Loucy (cell line): ENCODE data around the gene DNAJC28.

Experiments
- H2AFZ ChIP-seq: fragments of 200-600 bp; sonication (generic); 2 replicates; pipeline ENCODE4 v1.6.0; 2016; ENCODE audit warnings: antibody characterized with exemption, mild to moderate bottlenecking, low read length, moderate library complexity
- H3F3A ChIP-seq: fragments of 200-600 bp; 2 replicates; pipeline ENCODE4 v1.6.0; 2016; ENCODE audit warnings: antibody characterized with exemption, low read depth, mild to moderate bottlenecking
- H3K27me3 ChIP-seq: fragments of 200-600 bp; sonication (generic); 2 replicates; pipeline ENCODE4 v1.6.1; 2014; ENCODE audit warnings: low read length, mild to moderate bottlenecking; ENCODE audit not compliant: insufficient read depth, poor library complexity, severe bottlenecking
- H3K36me3 ChIP-seq: fragments of 200-600 bp; sonication (generic); 2 replicates; pipeline ENCODE4 v1.6.1; 2016; ENCODE audit warnings: low read length; ENCODE audit not compliant: insufficient read depth
- H3K4me1 ChIP-seq: fragments of 200-600 bp; sonication (generic); 2 replicates; pipeline ENCODE4 v1.5.1; 2014; ENCODE audit warnings: low read length, mild to moderate bottlenecking; ENCODE audit not compliant: insufficient read depth, poor library complexity, severe bottlenecking
- H3K4me2 ChIP-seq: fragments of 200-600 bp; sonication (generic); 2 replicates; pipeline ENCODE4 v1.6.0; 2014; ENCODE audit warnings: antibody characterized with exemption, low read length, low read depth, mild to moderate bottlenecking; ENCODE audit not compliant: poor library complexity, severe bottlenecking
- H3K4me3 ChIP-seq: fragments of 200-600 bp; sonication (generic); 2 replicates; pipeline ENCODE4 v1.5.1; 2014; ENCODE audit warnings: low read length, mild to moderate bottlenecking, mixed read lengths; ENCODE audit not compliant: poor library complexity, severe bottlenecking
- H3K79me2 ChIP-seq: fragments of 200-600 bp; sonication (generic); 2 replicates; pipeline ENCODE4 v1.6.1; 2014; ENCODE audit warnings: low read length; ENCODE audit not compliant: insufficient read depth
- H3K9ac ChIP-seq: fragments of 200-600 bp; sonication (generic); 2 replicates; pipeline ENCODE4 v1.6.0; 2014; ENCODE audit warnings: mild to moderate bottlenecking, low read depth, low read length, moderate library complexity; ENCODE audit not compliant: poor library complexity, severe bottlenecking
- H3K9me2 ChIP-seq: fragments of 200-600 bp; sonication (generic); replicated peaks from 2 replicates; pipeline ENCODE4 v1.6.1; 2016; ENCODE audit warnings: low read depth, low read length, mixed read lengths
- H3K9me3 ChIP-seq: fragments of 200-600 bp; sonication (generic); 2 replicates; pipeline ENCODE4 v1.6.1; 2014; ENCODE audit warnings: mild to moderate bottlenecking, antibody characterized with exemption, low read length, low read depth; ENCODE audit not compliant: insufficient read depth
- H4K20me1 ChIP-seq: fragments of 200-600 bp; sonication (generic); 2 replicates; pipeline ENCODE4 v1.6.0; 2014; ENCODE audit warnings: antibody characterized with exemption, low read length, mild to moderate bottlenecking; ENCODE audit not compliant: insufficient read depth, poor library complexity, severe bottlenecking
- CTCF ChIP-seq: fragments of 200-600 bp; sonication (generic); conservative IDR thresholded peaks from 2 replicates; pipeline ENCODE4 v1.5.1; 2014; ENCODE audit warnings: mild to moderate bottlenecking, antibody characterized with exemption, low read length
- EZH2phosphoT487 ChIP-seq: fragments of 200-600 bp; IDR thresholded peaks from 2 replicates; pipeline ENCODE4 v1.6.1; 2018; ENCODE audit warnings: antibody characterized with exemption, mild to moderate bottlenecking, moderate library complexity, borderline replicate concordance

The DNAJC28 gene

GRCh38 chr21:33480481-33481103, 10.9 kb downstream of the DNAJC28 start:
- Histone ChIP-seq H3K36me3 (no peaks in the 10 kb centered on the region), H3K4me1 (peaks cover 15% of the 10 kb centered on the region), H3K9me3 (no peaks in the 10 kb centered on the region), H3K9ac (peak overlapping the region; percentile 91), H3K4me3 (peak overlapping the region; percentile 78), H2AFZ (peak overlapping the region; percentile 96), H3K9me2 (no peaks in the 10 kb centered on the region), H4K20me1 (peaks cover 13% of the 10 kb centered on the region), H3K4me2 (peak overlapping the region; percentile 77), H3K79me2 (peaks cover 22% of the 10 kb centered on the region), H3F3A (no peaks in the 10 kb centered on the region), H3K27me3 (no peaks in the 10 kb centered on the region)
- TF ChIP-seq CTCF (no peak), EZH2phosphoT487 (no peak)

- Histone ChIP-seq H3K9me3 (no peaks in the 10 kb centered on the region), H3K9ac (peak within 1 kb of the TSS; percentile 91), H3K79me2 (peaks cover 22% of the 10 kb centered on the region), H3K4me3 (peak within 1 kb of the TSS; percentile 78), H3K4me2 (peak within 1 kb of the TSS; percentile 88), H3K36me3 (no peaks in the 10 kb centered on the region), H3F3A (no peaks in the 10 kb centered on the region), H3K4me1 (peaks cover 15% of the 10 kb centered on the region), H2AFZ (peak within 1 kb of the TSS; percentile 96), H4K20me1 (peaks cover 13% of the 10 kb centered on the region), H3K9me2 (no peaks in the 10 kb centered on the region), H3K27me3 (no peaks in the 10 kb centered on the region)
- TF ChIP-seq CTCF (peak; percentile 38), EZH2phosphoT487 (no peak)
Measured at GRCh38 chr21:33479679-33480480, 11.6 kb downstream of the DNAJC28 start, which contains the start of gene TMEM50B. TSS of gene TMEM50B (minus strand) at chr21:33479974. CDS start at chr21:33468885, 11,089 bp downstream.

- H4K20me1 ChIP-seq, result peaks cover 13% of the 10 kb centered on the region
- peaks cover 22% of the 10 kb centered on the region for H3K79me2 ChIP-seq
- peak overlapping the region; percentile 78 for H3K4me3 ChIP-seq
- peak overlapping the region; percentile 82 for H3K9ac ChIP-seq
- peak overlapping the region; percentile 88 for H3K4me2 ChIP-seq
- H3K36me3 ChIP-seq, result no peaks in the 10 kb centered on the region
- H3K9me2 ChIP-seq, result no peaks in the 10 kb centered on the region
- H3K9me3 ChIP-seq, result no peaks in the 10 kb centered on the region
- no peaks in the 10 kb centered on the region for H3K27me3 ChIP-seq
- peaks cover 15% of the 10 kb centered on the region for H3K4me1 ChIP-seq
- no peaks in the 10 kb centered on the region for H3F3A ChIP-seq
- peak overlapping the region; percentile 57 for H2AFZ ChIP-seq
- TF ChIP-seq EZH2phosphoT487 (no peak), CTCF (0 out of 2 replicates have a peak, but pooled peaks have one; percentile 14)
Measured at GRCh38 chr21:33478935-33479678, 12.4 kb downstream of the DNAJC28 start.
